ENCODE data around the gene DVL1.

DNA sequence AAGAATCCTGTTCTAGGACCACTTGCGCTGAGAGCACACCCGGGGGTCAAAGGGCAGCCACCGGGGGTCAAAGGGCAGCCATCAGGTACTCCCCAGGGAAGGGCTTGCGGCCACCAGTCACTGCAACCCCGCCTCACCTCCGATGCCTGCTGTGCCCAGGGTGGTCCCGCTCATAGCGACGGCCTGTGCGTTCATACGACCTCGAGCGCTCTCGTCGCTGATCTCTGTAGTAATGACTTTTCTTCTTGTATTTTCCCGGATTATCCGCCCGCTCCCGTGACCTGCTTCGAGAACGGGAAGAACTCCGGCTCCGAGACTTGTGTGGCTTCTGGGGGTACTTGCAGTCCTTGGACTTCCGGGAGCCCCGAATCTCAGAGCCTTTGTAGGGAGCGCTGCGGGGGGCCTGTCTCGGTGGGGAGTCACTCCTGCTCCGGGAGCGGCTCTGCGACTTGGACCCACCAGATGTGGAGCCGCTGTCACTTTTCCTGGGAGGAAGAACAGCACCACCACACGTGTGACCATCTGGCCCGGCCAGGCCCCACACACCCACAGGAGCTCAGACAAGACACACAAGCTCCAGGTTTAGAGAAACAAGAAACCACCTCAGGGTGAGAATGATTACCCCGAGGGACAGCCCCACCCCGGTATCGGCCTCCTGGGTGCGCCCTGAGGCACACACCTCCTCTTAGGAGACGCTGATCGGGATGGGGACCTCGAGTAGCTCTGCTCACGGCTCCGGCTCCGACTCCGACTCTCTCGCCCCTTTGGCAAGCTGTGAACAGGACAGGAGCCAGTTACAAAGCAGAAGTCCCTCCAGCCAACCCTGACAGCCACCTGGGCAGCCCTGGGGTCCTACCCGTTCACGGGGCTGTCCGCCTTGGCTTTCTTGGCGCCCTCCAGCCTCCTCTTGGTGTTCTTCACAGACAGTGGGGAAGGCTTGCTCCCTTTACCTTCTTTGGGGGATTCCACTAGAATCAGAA is 38.2 kb upstream of the DVL1 start:
- TF ChIP-seq CHD1 (IDR thresholded peaks at IDR 0.05; ENCODE audit: low read depth, low read length) = no peak
- TF ChIP-seq, protein P1, sequence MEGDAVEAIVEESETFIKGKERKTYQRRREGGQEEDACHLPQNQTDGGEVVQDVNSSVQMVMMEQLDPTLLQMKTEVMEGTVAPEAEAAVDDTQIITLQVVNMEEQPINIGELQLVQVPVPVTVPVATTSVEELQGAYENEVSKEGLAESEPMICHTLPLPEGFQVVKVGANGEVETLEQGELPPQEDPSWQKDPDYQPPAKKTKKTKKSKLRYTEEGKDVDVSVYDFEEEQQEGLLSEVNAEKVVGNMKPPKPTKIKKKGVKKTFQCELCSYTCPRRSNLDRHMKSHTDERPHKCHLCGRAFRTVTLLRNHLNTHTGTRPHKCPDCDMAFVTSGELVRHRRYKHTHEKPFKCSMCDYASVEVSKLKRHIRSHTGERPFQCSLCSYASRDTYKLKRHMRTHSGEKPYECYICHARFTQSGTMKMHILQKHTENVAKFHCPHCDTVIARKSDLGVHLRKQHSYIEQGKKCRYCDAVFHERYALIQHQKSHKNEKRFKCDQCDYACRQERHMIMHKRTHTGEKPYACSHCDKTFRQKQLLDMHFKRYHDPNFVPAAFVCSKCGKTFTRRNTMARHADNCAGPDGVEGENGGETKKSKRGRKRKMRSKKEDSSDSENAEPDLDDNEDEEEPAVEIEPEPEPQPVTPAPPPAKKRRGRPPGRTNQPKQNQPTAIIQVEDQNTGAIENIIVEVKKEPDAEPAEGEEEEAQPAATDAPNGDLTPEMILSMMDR (IDR thresholded peaks at IDR 0.05 in 2 of 3, conservative IDR thresholded peaks at IDR 0.05 in 1 of 3; ENCODE audit: control insufficient read depth in 2 of 3, extremely low read depth in 1 of 3, insufficient read depth in 1 of 3, low read depth in 3 of 3, low read length in 3 of 3) = no peak
- TF ChIP-seq REST (IDR thresholded peaks at IDR 0.05; ENCODE audit: low read depth, low read length) = no peak
- TF ChIP-seq BMI1 (IDR thresholded peaks at IDR 0.05; ENCODE audit: borderline replicate concordance) = no peak
